Hepatocyte (in vitro differentiated cells): ENCODE data around the gene GSAP. TPM values are rescaled to one million over a fixed set of nuclear protein-coding genes. Genes with fewer than 3 reads are reported as not detected.

Source experiments
- DNase-seq: peaks from one replicate; pipeline ENCODE4 v3.0.0-alpha.2; 2016; ENCODE audit warnings: low spot score
- H2AFZ ChIP-seq: fragments of 200-600 bp; sonication (generic); 2 replicates; pipeline ENCODE4 v1.6.0; 2016; ENCODE audit warnings: antibody characterized with exemption, mild to moderate bottlenecking
- H3K27ac ChIP-seq: fragments of 200-600 bp; sonication (generic); 2 replicates; pipeline ENCODE4 v1.5.1; 2016; ENCODE audit warnings: mild to moderate bottlenecking
- H3K27me3 ChIP-seq: fragments of 200-600 bp; sonication (generic); 2 replicates; pipeline ENCODE4 v1.6.1; 2016
- H3K36me3 ChIP-seq: fragments of 200-600 bp; sonication (generic); replicated peaks from 2 replicates; pipeline ENCODE4 v1.5.1; 2016; ENCODE audit warnings: low read depth; ENCODE audit not compliant: insufficient read depth
- H3K4me1 ChIP-seq: fragments of 200-600 bp; sonication (generic); 2 replicates; pipeline ENCODE4 v1.5.1; 2016; ENCODE audit warnings: mild to moderate bottlenecking, moderate library complexity; ENCODE audit not compliant: insufficient read depth
- H3K4me2 ChIP-seq: fragments of 200-600 bp; sonication (generic); 2 replicates; pipeline ENCODE4 v1.6.0; 2016
- H3K4me3 ChIP-seq: fragments of 200-600 bp; sonication (generic); 2 replicates; pipeline ENCODE4 v1.5.1; 2016; ENCODE audit warnings: mild to moderate bottlenecking
- H3K79me2 ChIP-seq: fragments of 200-600 bp; sonication (generic); 2 replicates; pipeline ENCODE4 v1.6.0; 2017; ENCODE audit warnings: mild to moderate bottlenecking
- H3K9me2 ChIP-seq: fragments of 200-600 bp; sonication (generic); replicated peaks from 2 replicates; pipeline ENCODE4 v1.6.0; 2017; ENCODE audit warnings: mild to moderate bottlenecking; ENCODE audit not compliant: insufficient read depth
- H3K9me3 ChIP-seq: fragments of 200-600 bp; sonication (generic); 2 replicates; pipeline ENCODE4 v1.5.1; 2016; ENCODE audit warnings: low read depth, mild to moderate bottlenecking
- H4K20me1 ChIP-seq: fragments of 200-600 bp; sonication (generic); 2 replicates; pipeline ENCODE4 v1.6.0; 2016; ENCODE audit warnings: mild to moderate bottlenecking; ENCODE audit not compliant: insufficient read depth, poor library complexity, severe bottlenecking
- EZH2 ChIP-seq: fragments of 200-600 bp; sonication (generic); IDR thresholded peaks from 2 replicates; pipeline ENCODE4 v1.6.1; 2016; ENCODE audit warnings: antibody characterized with exemption, mild to moderate bottlenecking, borderline replicate concordance
- EZH2phosphoT487 ChIP-seq: fragments of 200-600 bp; sonication (generic); IDR thresholded peaks from one replicate; pipeline ENCODE4 v1.6.1; 2018; ENCODE audit warnings: antibody characterized with exemption, mild to moderate bottlenecking, low read depth, moderate library complexity; ENCODE audit not compliant: unreplicated experiment, severe bottlenecking
- WGBS: methylation state at CpG from one replicate; pipeline ENCODE4 v1.1.6; 2016; ENCODE audit warnings: low lambda C conversion rate; ENCODE audit errors: missing lambda C conversion rate; 5-methylcytosine and 5-hydroxymethylcytosine counted together
- polyA plus RNA-seq: library from polyadenylated mRNA; unstranded; fragments of >200 nt; fragmentation: Nextera tagmentation; extraction: Ambion mirVana; gene quantifications from 2 replicates; pipeline ENCODE4 v1.2.1, GENCODE V29; 2016
- total RNA-seq: library from RNA; depleted of rRNA; stranded (reverse); fragments of >200 nt; gene quantifications from 2 replicates; pipeline ENCODE4 v1.2.3, GENCODE V29; 2014
- TF ChIP-seq, protein P1 (sequence below): fragments of 200-600 bp; sonication (generic); IDR thresholded peaks from 2 replicates; pipeline ENCODE4 v1.5.1; 2016; ENCODE audit warnings: antibody characterized with exemption, mild to moderate bottlenecking; ENCODE audit not compliant: poor library complexity

Gene GSAP
- total and polyA plus RNA-seq, 2 experiments from 2014 or later = 9.9 to 11.1 TPM

DNA sequence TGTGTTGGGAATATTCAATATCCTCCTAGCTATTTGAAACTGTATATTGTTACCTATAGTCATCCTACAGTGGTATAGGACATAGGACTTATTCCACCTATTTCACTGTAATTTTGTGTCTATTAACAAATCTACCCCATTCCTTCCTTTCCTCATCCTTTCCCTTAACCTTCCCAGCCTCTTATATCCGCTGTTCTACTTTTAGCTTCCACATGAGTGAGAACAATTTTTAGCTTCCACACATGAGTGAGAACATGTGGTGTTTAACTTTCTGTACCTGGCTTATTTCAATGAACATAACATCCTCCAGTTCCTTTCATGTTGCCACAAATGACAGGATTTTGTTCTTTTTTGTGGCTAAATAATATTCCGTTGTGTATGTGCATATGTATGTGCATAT is 120.6 kb downstream of the GSAP start:
- Histone ChIP-seq H3K9me3 (peaks cover 5% of the 10 kb centered on the region), H3K4me1 (no peaks in the 10 kb centered on the region), H4K20me1 (no peaks in the 10 kb centered on the region), H3K36me3 (no peaks in the 10 kb centered on the region), H3K79me2 (no peaks in the 10 kb centered on the region), H3K4me2 (no peak overlapping the region), H3K27me3 (no peaks in the 10 kb centered on the region), H2AFZ (no peak overlapping the region), H3K27ac (no peak overlapping the region), H3K4me3 (no peak overlapping the region), H3K9me2 (no peaks in the 10 kb centered on the region)
- 98% methylated on average over 2 of the region's 2 CpGs for WGBS
- no peak for DNase-seq
- TF ChIP-seq, protein P1, sequence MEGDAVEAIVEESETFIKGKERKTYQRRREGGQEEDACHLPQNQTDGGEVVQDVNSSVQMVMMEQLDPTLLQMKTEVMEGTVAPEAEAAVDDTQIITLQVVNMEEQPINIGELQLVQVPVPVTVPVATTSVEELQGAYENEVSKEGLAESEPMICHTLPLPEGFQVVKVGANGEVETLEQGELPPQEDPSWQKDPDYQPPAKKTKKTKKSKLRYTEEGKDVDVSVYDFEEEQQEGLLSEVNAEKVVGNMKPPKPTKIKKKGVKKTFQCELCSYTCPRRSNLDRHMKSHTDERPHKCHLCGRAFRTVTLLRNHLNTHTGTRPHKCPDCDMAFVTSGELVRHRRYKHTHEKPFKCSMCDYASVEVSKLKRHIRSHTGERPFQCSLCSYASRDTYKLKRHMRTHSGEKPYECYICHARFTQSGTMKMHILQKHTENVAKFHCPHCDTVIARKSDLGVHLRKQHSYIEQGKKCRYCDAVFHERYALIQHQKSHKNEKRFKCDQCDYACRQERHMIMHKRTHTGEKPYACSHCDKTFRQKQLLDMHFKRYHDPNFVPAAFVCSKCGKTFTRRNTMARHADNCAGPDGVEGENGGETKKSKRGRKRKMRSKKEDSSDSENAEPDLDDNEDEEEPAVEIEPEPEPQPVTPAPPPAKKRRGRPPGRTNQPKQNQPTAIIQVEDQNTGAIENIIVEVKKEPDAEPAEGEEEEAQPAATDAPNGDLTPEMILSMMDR = no peak
- TF ChIP-seq EZH2phosphoT487 (no peak), EZH2 (no peak)

DNA sequence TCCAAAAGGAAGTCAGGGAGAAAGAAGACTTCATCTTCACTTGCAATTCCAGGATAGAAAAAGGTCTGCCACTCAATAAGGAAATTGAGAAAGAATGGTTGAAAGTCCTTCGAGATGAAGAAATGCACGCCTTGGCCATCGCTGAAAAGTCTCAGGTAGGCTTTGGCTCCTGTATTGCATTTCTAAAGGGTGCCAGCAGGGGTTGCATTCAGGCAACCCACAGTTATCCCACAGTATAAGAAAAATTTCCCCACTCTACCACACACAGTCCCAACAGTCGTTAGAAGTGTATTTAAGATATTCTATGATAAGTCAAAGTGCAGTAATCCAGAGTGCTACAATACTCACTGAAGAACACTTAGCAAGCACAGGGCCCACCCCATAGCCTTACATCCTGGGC is 123.1 kb downstream of the GSAP start:
- H3K27ac ChIP-seq = no peak overlapping the region
- DNase-seq = no peak
- no peaks in the 10 kb centered on the region for H3K4me1 ChIP-seq
- H2AFZ ChIP-seq = no peak overlapping the region
- H4K20me1 ChIP-seq = no peaks in the 10 kb centered on the region
- TF ChIP-seq EZH2phosphoT487 = no peak
- TF ChIP-seq EZH2 = no peak
- TF ChIP-seq, protein P1 = no peak
- H3K36me3 ChIP-seq = no peaks in the 10 kb centered on the region
- no peak overlapping the region for H3K4me3 ChIP-seq
- no peaks in the 10 kb centered on the region for H3K79me2 ChIP-seq
- no peaks in the 10 kb centered on the region for H3K9me2 ChIP-seq
- WGBS = 96% methylated on average over 4 of the region's 4 CpGs
- H3K27me3 ChIP-seq = no peaks in the 10 kb centered on the region
- peaks cover 5% of the 10 kb centered on the region for H3K9me3 ChIP-seq
- no peak overlapping the region for H3K4me2 ChIP-seq

DNA sequence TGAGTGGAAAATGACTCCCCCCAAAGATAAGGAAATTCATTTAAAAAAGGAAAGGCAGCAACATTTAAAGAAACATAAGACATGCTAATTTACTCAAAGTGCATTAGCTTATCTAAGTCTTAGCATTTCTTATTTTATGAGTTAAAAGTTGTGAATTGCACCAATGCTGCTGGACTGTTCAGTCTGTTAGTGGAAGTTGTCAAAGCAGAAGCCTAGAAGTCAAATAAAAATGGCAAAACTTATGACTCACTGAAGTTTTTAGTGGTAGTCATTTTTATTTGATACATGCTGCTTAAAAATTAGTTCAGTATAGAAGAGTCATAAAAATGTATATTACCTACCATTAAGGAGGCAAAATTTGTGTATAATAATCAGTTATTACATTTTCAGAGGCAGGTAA is 125.7 kb downstream of the GSAP start:
- H3K79me2 ChIP-seq = no peaks in the 10 kb centered on the region
- no peak overlapping the region for H3K4me2 ChIP-seq
- no peak overlapping the region for H2AFZ ChIP-seq
- H3K27ac ChIP-seq = no peak overlapping the region
- H4K20me1 ChIP-seq = no peaks in the 10 kb centered on the region
- no peaks in the 10 kb centered on the region for H3K36me3 ChIP-seq
- H3K9me2 ChIP-seq = no peaks in the 10 kb centered on the region
- H3K4me3 ChIP-seq = no peak overlapping the region
- H3K27me3 ChIP-seq = no peaks in the 10 kb centered on the region
- no peaks in the 10 kb centered on the region for H3K9me3 ChIP-seq
- DNase-seq = no peak
- H3K4me1 ChIP-seq = no peaks in the 10 kb centered on the region
- TF ChIP-seq EZH2phosphoT487 (no peak), EZH2 (no peak)
- TF ChIP-seq, protein P1 = no peak

DNA sequence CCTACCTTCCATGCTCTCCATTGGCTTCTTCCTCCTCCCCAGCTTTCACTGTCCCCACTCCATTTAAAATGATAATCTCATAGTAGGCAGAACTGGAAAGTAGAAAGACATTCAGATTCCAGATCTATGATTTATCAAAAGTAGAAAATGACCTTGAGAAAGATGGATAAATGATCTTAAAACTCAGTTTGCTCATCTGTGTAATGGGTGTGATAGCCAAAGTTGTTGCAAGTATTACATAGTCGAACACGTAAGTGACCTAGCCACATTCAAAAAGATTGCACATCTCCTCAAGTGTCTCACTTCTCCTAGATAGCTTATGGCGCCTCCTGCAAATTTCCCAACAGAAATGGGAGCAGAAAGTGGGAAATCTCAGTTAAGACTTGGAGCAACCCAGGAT is 126.8 kb downstream of the GSAP start:
- 99% methylated on average over 3 of the region's 3 CpGs for WGBS
- H3K4me1 ChIP-seq = no peaks in the 10 kb centered on the region
- TF ChIP-seq EZH2phosphoT487 = no peak
- no peak for TF ChIP-seq EZH2
- TF ChIP-seq, protein P1 = no peak
- H3K4me2 ChIP-seq = no peak overlapping the region
- H3K27me3 ChIP-seq = no peaks in the 10 kb centered on the region
- H3K9me2 ChIP-seq = no peaks in the 10 kb centered on the region
- no peak overlapping the region for H3K4me3 ChIP-seq
- no peak for DNase-seq
- no peaks in the 10 kb centered on the region for H3K36me3 ChIP-seq
- H2AFZ ChIP-seq = no peak overlapping the region
- H3K27ac ChIP-seq = no peak overlapping the region
- H4K20me1 ChIP-seq = no peaks in the 10 kb centered on the region
- no peaks in the 10 kb centered on the region for H3K9me3 ChIP-seq
- H3K79me2 ChIP-seq = no peaks in the 10 kb centered on the region
